HepG2 (cell line): Measurements from ENCODE around the gene MYOF. TPM values are rescaled to one million over a fixed set of nuclear protein-coding genes. Genes with fewer than 3 reads are reported as not detected.

Source experiments
- ATAC-seq: fragments of 200-7000 bp; cut with Tn5 transposase; 3 replicates; pipeline ENCODE4 v1.9.1; 2020; ENCODE audit warnings: mild to moderate bottlenecking, moderate library complexity
- BruUV-seq: library from RNA; stranded (reverse); fragments of 400-500 nt; replicated peaks from 2 replicates; lab custom pipeline; 2021; lab: Mats Ljungman, UMichigan
- CTCF ChIA-PET: fragments of 300-600 bp; formaldehyde crosslinking; extraction: SDS; loops from one replicate; lab custom pipeline; 2021; ENCODE audit warnings: low total read pairs, inconsistent platforms, low intra/inter-chr PET ratio; lab: Yijun Ruan, JAX
- POLR2A ChIA-PET: fragments of 350-600 bp; sonication (Branson Sonifier 250); formaldehyde crosslinking; loops from one replicate; lab custom pipeline; 2020; ENCODE audit warnings: antibody characterized with exemption, inconsistent platforms; lab: Yijun Ruan, JAX
- DNase-seq: peaks from one replicate; pipeline ENCODE4 v3.0.0-alpha.2; 2015; ENCODE audit warnings: low spot score
- FAIRE-seq: peaks from 3 replicates; lab custom pipeline; 2011; peaks lifted over from hg19 to GRCh38; lab: Jason Lieb, UNC
- H2AFZ ChIP-seq: one replicate; pipeline ENCODE4 v1.6.1; 2011; ENCODE audit warnings: low read length, inconsistent platforms
- H3K27ac ChIP-seq: fragments of 300-600 bp; 3 replicates; pipeline ENCODE4 v1.8.0; 2011; ENCODE audit warnings: mixed run types, mild to moderate bottlenecking, mixed read lengths, low read length, inconsistent platforms; ENCODE audit not compliant: insufficient read depth; ENCODE audit errors: extremely low read length
- H3K27me3 ChIP-seq, 2 experiments: fragments of 200-600 bp in 1 of 2; 2 replicates in 1 of 2; 3 replicates in 1 of 2; pipeline versions ENCODE4 v1.6.0 to v1.8.0; 2011; ENCODE audit warnings: low read length in 2 of 2, mild to moderate bottlenecking in 2 of 2, moderate library complexity in 2 of 2, inconsistent platforms in 1 of 2; ENCODE audit not compliant: insufficient read depth in 2 of 2, control insufficient read depth in 1 of 2
- H3K36me3 ChIP-seq, 2 experiments: fragments of 200-600 bp in 1 of 2; replicated peaks in 1 of 2; 2 replicates in 1 of 2; 3 replicates in 1 of 2; pipeline versions ENCODE4 v1.5.1 to v1.8.0; 2011; ENCODE audit warnings: low read length in 2 of 2, inconsistent platforms in 1 of 2; ENCODE audit not compliant: insufficient read depth in 2 of 2, control insufficient read depth in 1 of 2
- H3K4me1 ChIP-seq: 2 replicates; pipeline ENCODE4 v1.5.1; 2012; ENCODE audit warnings: low read length, inconsistent platforms; ENCODE audit not compliant: insufficient read depth
- H3K4me2 ChIP-seq: 2 replicates; pipeline ENCODE4 v1.6.0; 2011; ENCODE audit warnings: low read depth, low read length, inconsistent platforms
- H3K4me3 ChIP-seq, 3 experiments: fragments of 200-600 bp in 1 of 3; sonication (generic), shearing (Covaris generic) in 1 of 3; replicated peaks in 1 of 3; 2 replicates each; pipeline ENCODE4 v1.5.1; 2011 to 2016; ENCODE audit warnings: low read length in 3 of 3, inconsistent platforms in 2 of 3, low read depth in 2 of 3, mild to moderate bottlenecking in 2 of 3, control low read depth in 1 of 3, mixed read lengths in 1 of 3; ENCODE audit not compliant: insufficient read depth in 1 of 3
- H3K79me2 ChIP-seq: one replicate; pipeline ENCODE4 v1.6.1; 2011; ENCODE audit warnings: low read length, inconsistent platforms; ENCODE audit not compliant: insufficient read depth
- H3K9ac ChIP-seq: 2 replicates; pipeline ENCODE4 v1.6.0; 2011; ENCODE audit warnings: mild to moderate bottlenecking, low read depth, low read length, inconsistent platforms; ENCODE audit not compliant: insufficient read depth
- H3K9me3 ChIP-seq: 2 replicates; pipeline ENCODE4 v1.5.1; 2012; ENCODE audit warnings: mild to moderate bottlenecking, low read length
- H4K20me1 ChIP-seq: 2 replicates; pipeline ENCODE4 v1.6.0; 2011; ENCODE audit warnings: inconsistent platforms, mild to moderate bottlenecking, low read length, moderate library complexity; ENCODE audit not compliant: insufficient read depth
- AGO2 ChIP-seq: fragments of 200-400 bp; formaldehyde crosslinking; optimal IDR thresholded peaks from 2 replicates; pipeline ENCODE3; 2017; ENCODE audit warnings: mild to moderate bottlenecking, low read depth, low read length, moderate library complexity
- SMYD3 ChIP-seq: sonication (generic); formaldehyde crosslinking; IDR thresholded peaks from 2 replicates; pipeline ENCODE4 v1.8.1; 2023; ENCODE audit warnings: mild to moderate bottlenecking, missing genetic modification reagents
- SP4 ChIP-seq: sonication (generic); formaldehyde crosslinking; IDR thresholded peaks from 2 replicates; pipeline ENCODE4 v1.8.1; 2023; ENCODE audit warnings: mild to moderate bottlenecking, missing genetic modification reagents
- SRSF4 ChIP-seq: fragments of 200-400 bp; formaldehyde crosslinking; IDR thresholded peaks from one replicate; pipeline ENCODE4 v1.6.1; 2018; ENCODE audit warnings: mild to moderate bottlenecking, low read depth, low read length, moderate library complexity; ENCODE audit not compliant: poor library complexity, severe bottlenecking
- TCF12 ChIP-seq, 2 experiments: fragments of 450-650 bp in 1 of 2; sonication (generic) in 1 of 2; formaldehyde crosslinking in 1 of 2; IDR thresholded peaks; 2 replicates each; pipeline versions ENCODE4 v1.6.1 to v1.8.0; 2017 to 2022; ENCODE audit warnings: antibody characterized with exemption in 1 of 2, mild to moderate bottlenecking in 1 of 2, missing genetic modification reagents in 1 of 2, moderate library complexity in 1 of 2
- TSC22D2 ChIP-seq: sonication (generic); formaldehyde crosslinking; IDR thresholded peaks from 2 replicates; pipeline ENCODE4 v1.5.1; 2020; ENCODE audit warnings: missing genetic modification reagents, mild to moderate bottlenecking, borderline replicate concordance
- ZNF274 ChIP-seq: sonication (generic); formaldehyde crosslinking; IDR thresholded peaks from 2 replicates; pipeline ENCODE4 v1.5.1; 2020; ENCODE audit warnings: mild to moderate bottlenecking, missing genetic modification reagents
- ZNF367 ChIP-seq: sonication (generic); formaldehyde crosslinking; IDR thresholded peaks from 2 replicates; pipeline ENCODE4 v1.4.0; 2020; ENCODE audit warnings: missing genetic modification reagents, borderline replicate concordance
- ZNF616 ChIP-seq: sonication (generic); formaldehyde crosslinking; IDR thresholded peaks from 2 replicates; pipeline ENCODE4 v1.5.0; 2020; ENCODE audit warnings: low read depth, mild to moderate bottlenecking, missing genetic modification reagents
- ZNF749 ChIP-seq: sonication (generic); formaldehyde crosslinking; IDR thresholded peaks from 2 replicates; pipeline ENCODE4 v1.8.0; 2022; ENCODE audit warnings: mild to moderate bottlenecking, missing genetic modification reagents, moderate library complexity, borderline replicate concordance
- WGBS: methylation state at CpG from one replicate; pipeline ENCODE4 v1.1.6; 2017; ENCODE audit warnings: low lambda C conversion rate; 5-methylcytosine and 5-hydroxymethylcytosine counted together
- in situ Hi-C: cut with HindIII; loops from 2 replicates; pipeline ENCODE4 v1.10.0; 2017; ENCODE audit warnings: low pct_unique_long_range_greater_than_20kb; ENCODE audit not compliant: extremely low pct_ligation_motif_present
- intact Hi-C: fragments of 100-400 bp; cut with micrococcal nuclease; formaldehyde crosslinking; loops from one replicate; pipeline ENCODE4 v1.10.0; 2022; ENCODE audit not compliant: unreplicated experiment
- polyA plus RNA-seq, 8 experiments: library from polyadenylated mRNA; depleted of rRNA in 3 of 8; stranded (reverse) in 7 of 8; unstranded in 1 of 8; fragments of >200 nt; fragmentation: Illumina TruSeq in 4 of 8; extraction: Trizol in 4 of 8; gene quantifications; 2 replicates each; pipeline versions ENCODE4 v1.2.1 to v1.2.3, GENCODE V29; 2011 to 2016; ENCODE audit warnings: low read depth in 4 of 8, missing spikeins in 1 of 8, mixed read lengths in 1 of 8; ENCODE audit not compliant: insufficient read depth in 1 of 8
- total RNA-seq, 5 experiments: library from RNA; depleted of rRNA; stranded (reverse); fragments of >200 nt; fragmentation: Illumina TruSeq; extraction: Trizol; gene quantifications; 2 replicates each; pipeline ENCODE4 v1.2.3, GENCODE V29; 2016; ENCODE audit warnings: low read depth in 1 of 5
- TF ChIP-seq, protein P1 (sequence below): sonication (generic); formaldehyde crosslinking; IDR thresholded peaks from 2 replicates; pipeline ENCODE4 v1.9.0; 2021; ENCODE audit warnings: missing genetic modification reagents, borderline replicate concordance
- TF ChIP-seq, protein P2 (sequence below): IDR thresholded peaks from 2 replicates; pipeline ENCODE4 v1.6.1; 2016; ENCODE audit warnings: mild to moderate bottlenecking, missing biosample characterization, missing genetic modification reagents
- TF ChIP-seq, protein P3 (sequence below): sonication (generic); formaldehyde crosslinking; IDR thresholded peaks from 2 replicates; pipeline ENCODE4 v1.4.0; 2020; ENCODE audit warnings: mild to moderate bottlenecking, missing genetic modification reagents

MYOF gene
- total and polyA plus RNA-seq, 2 of the 13 experiments (the other 11 are each of a cell fraction or from before 2014, with no cell fraction given), result 0.18 to 0.42 TPM

DNA sequence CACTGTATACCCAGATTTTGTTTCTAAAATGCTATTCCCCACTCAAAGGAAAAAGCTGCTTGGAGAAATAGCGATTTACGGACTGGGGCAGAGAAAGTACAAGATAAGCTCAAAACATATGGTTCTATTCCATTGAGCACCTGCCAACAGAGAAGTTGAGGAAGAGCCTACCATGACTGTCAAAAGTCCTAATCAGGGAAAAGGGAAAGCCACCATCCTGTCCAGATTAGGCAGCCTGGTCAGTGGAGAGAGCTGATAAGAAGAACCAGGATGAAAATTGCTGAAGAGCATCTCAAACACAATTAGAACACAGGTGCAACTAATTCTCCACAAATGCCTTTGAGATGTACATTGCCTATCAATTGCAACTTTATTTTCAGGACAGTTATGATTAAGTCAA lies 104.1 kb downstream of the MYOF start:
- Histone ChIP-seq H3K4me3 (no peak overlapping the region), H3K27me3 (no peaks in the 10 kb centered on the region), H3K9ac (no peak overlapping the region), H3K36me3 (no peaks in the 10 kb centered on the region), H3K4me2 (no peak overlapping the region), H4K20me1 (no peaks in the 10 kb centered on the region), H3K27ac (no peak overlapping the region), H3K4me1 (peaks cover 10% of the 10 kb centered on the region), H3K79me2 (no peaks in the 10 kb centered on the region), H2AFZ (no peak overlapping the region), H3K9me3 (no peaks in the 10 kb centered on the region)
- ATAC-seq (no peak), DNase-seq (no peak), FAIRE-seq (no peak)
- WGBS, result 89% methylated on average over 2 of the region's 2 CpGs
- no TSS peak for BruUV-seq
- intact Hi-C loops (no loop called here), in situ Hi-C loops (loop anchor here (5.0 kb wide), 1 partner anchor 104 kb away; the partner anchor contains the start of gene MYOF)
- ChIA-PET CTCF (interaction anchor here (3.1 kb wide), 1 partner anchor 105 kb away, joined by 86 read pairs; the partner anchor contains the start of gene MYOF), POLR2A (no interaction called here)
- TF ChIP-seq ZNF367 (CRISPR knock-in tag) (no peak), SMYD3 (CRISPR knock-in tag) (no peak), SRSF4 (no peak), ZNF616 (CRISPR knock-in tag) (no peak), TCF12 (IDR thresholded peaks at IDR 0.05) (no peak), TCF12 (CRISPR knock-in tag; IDR thresholded peaks at IDR 0.05) (no peak), AGO2 (no peak), SP4 (no peak), ZNF749 (no peak), ZNF274 (CRISPR knock-in tag) (no peak), TSC22D2 (CRISPR knock-in tag) (no peak)
- TF ChIP-seq, protein P1, sequence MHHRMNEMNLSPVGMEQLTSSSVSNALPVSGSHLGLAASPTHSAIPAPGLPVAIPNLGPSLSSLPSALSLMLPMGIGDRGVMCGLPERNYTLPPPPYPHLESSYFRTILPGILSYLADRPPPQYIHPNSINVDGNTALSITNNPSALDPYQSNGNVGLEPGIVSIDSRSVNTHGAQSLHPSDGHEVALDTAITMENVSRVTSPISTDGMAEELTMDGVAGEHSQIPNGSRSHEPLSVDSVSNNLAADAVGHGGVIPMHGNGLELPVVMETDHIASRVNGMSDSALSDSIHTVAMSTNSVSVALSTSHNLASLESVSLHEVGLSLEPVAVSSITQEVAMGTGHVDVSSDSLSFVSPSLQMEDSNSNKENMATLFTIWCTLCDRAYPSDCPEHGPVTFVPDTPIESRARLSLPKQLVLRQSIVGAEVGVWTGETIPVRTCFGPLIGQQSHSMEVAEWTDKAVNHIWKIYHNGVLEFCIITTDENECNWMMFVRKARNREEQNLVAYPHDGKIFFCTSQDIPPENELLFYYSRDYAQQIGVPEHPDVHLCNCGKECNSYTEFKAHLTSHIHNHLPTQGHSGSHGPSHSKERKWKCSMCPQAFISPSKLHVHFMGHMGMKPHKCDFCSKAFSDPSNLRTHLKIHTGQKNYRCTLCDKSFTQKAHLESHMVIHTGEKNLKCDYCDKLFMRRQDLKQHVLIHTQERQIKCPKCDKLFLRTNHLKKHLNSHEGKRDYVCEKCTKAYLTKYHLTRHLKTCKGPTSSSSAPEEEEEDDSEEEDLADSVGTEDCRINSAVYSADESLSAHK (CRISPR knock-in tag), result no peak
- TF ChIP-seq, protein P2, sequence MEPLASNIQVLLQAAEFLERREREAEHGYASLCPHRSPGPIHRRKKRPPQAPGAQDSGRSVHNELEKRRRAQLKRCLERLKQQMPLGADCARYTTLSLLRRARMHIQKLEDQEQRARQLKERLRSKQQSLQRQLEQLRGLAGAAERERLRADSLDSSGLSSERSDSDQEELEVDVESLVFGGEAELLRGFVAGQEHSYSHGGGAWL (CRISPR knock-in tag), result no peak
- TF ChIP-seq, protein P3, sequence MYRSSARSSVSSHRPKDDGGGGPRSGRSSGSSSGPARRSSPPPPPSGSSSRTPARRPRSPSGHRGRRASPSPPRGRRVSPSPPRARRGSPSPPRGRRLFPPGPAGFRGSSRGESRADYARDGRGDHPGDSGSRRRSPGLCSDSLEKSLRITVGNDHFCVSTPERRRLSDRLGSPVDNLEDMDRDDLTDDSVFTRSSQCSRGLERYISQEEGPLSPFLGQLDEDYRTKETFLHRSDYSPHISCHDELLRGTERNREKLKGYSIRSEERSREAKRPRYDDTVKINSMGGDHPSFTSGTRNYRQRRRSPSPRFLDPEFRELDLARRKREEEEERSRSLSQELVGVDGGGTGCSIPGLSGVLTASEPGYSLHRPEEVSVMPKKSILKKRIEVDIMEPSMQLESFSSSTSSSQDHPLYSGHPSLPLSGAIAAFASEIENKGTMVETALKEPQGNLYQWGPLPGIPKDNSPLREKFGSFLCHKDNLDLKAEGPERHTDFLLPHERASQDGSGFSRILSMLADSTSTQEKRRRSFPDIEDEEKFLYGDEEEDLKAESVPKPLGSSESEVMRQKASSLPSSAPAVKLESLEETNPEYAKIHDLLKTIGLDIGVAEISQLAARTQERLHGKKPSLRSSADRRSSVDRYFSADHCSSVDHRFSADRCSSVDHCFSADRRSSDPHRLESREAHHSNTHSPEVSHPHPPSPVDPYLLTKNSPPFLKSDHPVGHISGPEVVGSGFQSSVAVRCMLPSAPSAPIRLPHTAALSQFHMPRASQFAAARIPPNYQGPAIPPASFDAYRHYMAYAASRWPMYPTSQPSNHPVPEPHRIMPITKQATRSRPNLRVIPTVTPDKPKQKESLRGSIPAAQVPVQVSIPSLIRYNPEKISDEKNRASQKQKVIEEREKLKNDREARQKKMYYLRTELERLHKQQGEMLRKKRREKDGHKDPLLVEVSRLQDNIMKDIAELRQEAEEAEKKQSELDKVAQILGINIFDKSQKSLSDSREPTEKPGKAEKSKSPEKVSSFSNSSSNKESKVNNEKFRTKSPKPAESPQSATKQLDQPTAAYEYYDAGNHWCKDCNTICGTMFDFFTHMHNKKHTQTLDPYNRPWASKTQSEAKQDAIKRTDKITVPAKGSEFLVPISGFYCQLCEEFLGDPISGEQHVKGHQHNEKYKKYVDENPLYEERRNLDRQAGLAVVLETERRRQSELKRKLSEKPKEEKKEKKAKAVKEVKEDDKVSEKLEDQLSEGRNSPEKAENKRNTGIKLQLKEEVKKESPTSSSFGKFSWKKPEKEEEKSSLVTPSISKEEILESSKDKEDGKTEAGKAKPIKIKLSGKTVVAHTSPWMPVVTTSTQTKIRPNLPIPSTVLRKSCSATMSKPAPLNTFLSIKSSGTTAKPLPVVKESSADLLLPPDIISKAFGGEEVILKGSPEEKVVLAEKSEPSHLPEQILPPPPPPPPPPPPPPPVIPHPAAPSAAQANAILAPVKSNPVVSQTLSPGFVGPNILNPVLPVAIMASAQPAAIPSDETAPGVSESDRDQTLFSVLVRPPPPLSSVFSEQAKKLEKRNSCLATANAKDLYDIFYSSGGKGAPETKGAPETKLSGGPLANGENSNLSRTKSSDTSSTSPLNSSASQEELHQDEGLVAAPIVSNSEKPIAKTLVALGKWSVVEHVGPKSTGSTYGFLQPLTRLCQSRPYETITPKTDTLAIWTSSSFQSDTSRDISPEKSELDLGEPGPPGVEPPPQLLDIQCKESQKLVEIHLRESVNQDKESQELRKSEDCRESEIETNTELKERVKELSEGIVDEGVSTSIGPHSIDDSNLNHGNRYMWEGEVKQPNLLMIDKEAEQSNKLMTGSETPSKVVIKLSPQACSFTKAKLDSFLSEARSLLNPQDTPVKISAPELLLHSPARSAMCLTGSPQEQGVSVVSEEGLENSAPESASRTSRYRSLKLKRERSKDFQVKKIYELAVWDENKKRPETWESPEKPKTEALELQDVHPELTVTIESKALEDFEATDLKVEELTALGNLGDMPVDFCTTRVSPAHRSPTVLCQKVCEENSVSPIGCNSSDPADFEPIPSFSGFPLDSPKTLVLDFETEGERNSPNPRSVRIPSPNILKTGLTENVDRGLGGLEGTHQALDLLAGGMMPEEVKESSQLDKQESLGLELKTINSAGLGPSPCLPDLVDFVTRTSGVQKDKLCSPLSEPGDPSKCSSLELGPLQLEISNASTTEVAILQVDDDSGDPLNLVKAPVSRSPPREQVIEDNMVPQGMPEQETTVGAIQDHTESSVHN, result no peak
